Neural progenitor cell (in vitro differentiated cells): ENCODE data around the gene OR2A5.

Experiments used
- EZH2 ChIP-seq: fragments of 200-600 bp; sonication (generic); IDR thresholded peaks from 2 replicates; pipeline ENCODE4 v1.6.1; 2017; ENCODE audit warnings: antibody characterized with exemption, mild to moderate bottlenecking, moderate library complexity
- EZH2phosphoT487 ChIP-seq: fragments of 200-600 bp; sonication (generic); IDR thresholded peaks from 2 replicates; pipeline ENCODE4 v1.6.1; 2017; ENCODE audit warnings: antibody characterized with exemption
- TF ChIP-seq, protein P1 (sequence below): fragments of 200-600 bp; sonication (generic); IDR thresholded peaks from 2 replicates; pipeline ENCODE4 v1.5.1; 2017; ENCODE audit warnings: antibody characterized with exemption, mild to moderate bottlenecking

GRCh38 chr7:144087230-144087629 is 38.5 kb downstream of the OR2A5 start:
- TF ChIP-seq EZH2 = no peak
- TF ChIP-seq, protein P1, sequence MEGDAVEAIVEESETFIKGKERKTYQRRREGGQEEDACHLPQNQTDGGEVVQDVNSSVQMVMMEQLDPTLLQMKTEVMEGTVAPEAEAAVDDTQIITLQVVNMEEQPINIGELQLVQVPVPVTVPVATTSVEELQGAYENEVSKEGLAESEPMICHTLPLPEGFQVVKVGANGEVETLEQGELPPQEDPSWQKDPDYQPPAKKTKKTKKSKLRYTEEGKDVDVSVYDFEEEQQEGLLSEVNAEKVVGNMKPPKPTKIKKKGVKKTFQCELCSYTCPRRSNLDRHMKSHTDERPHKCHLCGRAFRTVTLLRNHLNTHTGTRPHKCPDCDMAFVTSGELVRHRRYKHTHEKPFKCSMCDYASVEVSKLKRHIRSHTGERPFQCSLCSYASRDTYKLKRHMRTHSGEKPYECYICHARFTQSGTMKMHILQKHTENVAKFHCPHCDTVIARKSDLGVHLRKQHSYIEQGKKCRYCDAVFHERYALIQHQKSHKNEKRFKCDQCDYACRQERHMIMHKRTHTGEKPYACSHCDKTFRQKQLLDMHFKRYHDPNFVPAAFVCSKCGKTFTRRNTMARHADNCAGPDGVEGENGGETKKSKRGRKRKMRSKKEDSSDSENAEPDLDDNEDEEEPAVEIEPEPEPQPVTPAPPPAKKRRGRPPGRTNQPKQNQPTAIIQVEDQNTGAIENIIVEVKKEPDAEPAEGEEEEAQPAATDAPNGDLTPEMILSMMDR = no peak
- TF ChIP-seq EZH2phosphoT487 = no peak
